22Rv1 (cell line): ENCODE data around the gene LRMDA.

Experiments
- ZFX ChIP-seq: fragments of 450-650 bp; IDR thresholded peaks from 2 replicates; pipeline ENCODE4 v1.6.1; 2017; ENCODE audit warnings: antibody characterized with exemption, borderline replicate concordance
- TF ChIP-seq, protein P1 (sequence below): fragments of 450-650 bp; IDR thresholded peaks from 2 replicates; pipeline ENCODE4 v1.5.1; 2017; ENCODE audit warnings: mild to moderate bottlenecking

DNA sequence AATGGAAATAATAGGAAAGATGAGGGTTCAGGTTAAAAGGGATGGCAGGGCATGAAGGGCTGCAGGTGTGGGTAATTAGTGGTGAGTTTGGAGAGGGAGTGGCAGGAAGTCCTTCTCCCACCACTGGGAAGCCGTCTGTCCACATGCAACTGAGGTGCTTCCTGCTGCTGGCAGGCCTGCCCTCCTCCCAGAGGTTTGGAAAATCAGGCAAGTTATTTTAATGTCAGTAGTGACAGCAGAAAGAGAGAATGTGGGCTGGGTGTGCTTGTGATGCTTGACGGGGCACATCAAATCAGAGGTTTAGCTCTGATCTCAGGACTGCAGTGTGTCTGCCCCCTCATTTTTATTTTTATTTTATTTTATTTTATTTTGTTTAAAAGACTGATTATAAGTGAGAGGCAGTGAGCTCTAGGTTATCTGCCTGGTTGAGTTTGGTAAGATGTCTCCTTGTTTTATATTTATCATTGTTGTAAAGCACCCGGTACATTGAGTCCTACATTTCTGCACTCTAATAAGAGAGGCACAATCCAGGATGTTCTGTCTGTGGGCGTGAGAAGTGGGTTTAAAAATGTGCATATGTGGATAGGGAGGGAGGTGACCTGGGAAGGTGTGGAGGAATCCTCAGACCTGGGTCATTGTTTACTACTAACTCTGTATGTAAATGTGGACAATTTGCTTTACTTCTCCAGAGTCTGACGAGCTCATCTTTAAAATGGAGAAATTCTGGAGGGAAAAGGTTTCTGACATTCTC is 504.4 kb downstream of the LRMDA start:
- TF ChIP-seq, protein P1, sequence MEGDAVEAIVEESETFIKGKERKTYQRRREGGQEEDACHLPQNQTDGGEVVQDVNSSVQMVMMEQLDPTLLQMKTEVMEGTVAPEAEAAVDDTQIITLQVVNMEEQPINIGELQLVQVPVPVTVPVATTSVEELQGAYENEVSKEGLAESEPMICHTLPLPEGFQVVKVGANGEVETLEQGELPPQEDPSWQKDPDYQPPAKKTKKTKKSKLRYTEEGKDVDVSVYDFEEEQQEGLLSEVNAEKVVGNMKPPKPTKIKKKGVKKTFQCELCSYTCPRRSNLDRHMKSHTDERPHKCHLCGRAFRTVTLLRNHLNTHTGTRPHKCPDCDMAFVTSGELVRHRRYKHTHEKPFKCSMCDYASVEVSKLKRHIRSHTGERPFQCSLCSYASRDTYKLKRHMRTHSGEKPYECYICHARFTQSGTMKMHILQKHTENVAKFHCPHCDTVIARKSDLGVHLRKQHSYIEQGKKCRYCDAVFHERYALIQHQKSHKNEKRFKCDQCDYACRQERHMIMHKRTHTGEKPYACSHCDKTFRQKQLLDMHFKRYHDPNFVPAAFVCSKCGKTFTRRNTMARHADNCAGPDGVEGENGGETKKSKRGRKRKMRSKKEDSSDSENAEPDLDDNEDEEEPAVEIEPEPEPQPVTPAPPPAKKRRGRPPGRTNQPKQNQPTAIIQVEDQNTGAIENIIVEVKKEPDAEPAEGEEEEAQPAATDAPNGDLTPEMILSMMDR = no peak
- no peak for TF ChIP-seq ZFX
